Gastrocnemius medialis (tissue), 4 donors: ENCODE results near the gene DEDD2.

ENCODE experiments used
- POLR2A ChIP-seq, 2 donors: fragments of 450-650 bp; IDR thresholded peaks; one replicate each; pipeline ENCODE4 v1.6.1; 2017; ENCODE audit warnings: antibody characterized with exemption in 2 of 2, mild to moderate bottlenecking in 2 of 2, moderate library complexity in 2 of 2
- TF ChIP-seq, protein P1 (sequence below), 5 experiments: fragments of 450-650 bp in 3 of 5; fragments of 200-600 bp in 2 of 5; sonication (generic) in 2 of 5; IDR thresholded peaks in 4 of 5; conservative IDR thresholded peaks in 1 of 5; 1 replicate in 4 of 5; 2 replicates in 1 of 5; pipeline ENCODE4 v1.5.1; 2016 to 2019; ENCODE audit warnings: antibody characterized with exemption in 5 of 5, mild to moderate bottlenecking in 3 of 5, moderate library complexity in 3 of 5

DNA sequence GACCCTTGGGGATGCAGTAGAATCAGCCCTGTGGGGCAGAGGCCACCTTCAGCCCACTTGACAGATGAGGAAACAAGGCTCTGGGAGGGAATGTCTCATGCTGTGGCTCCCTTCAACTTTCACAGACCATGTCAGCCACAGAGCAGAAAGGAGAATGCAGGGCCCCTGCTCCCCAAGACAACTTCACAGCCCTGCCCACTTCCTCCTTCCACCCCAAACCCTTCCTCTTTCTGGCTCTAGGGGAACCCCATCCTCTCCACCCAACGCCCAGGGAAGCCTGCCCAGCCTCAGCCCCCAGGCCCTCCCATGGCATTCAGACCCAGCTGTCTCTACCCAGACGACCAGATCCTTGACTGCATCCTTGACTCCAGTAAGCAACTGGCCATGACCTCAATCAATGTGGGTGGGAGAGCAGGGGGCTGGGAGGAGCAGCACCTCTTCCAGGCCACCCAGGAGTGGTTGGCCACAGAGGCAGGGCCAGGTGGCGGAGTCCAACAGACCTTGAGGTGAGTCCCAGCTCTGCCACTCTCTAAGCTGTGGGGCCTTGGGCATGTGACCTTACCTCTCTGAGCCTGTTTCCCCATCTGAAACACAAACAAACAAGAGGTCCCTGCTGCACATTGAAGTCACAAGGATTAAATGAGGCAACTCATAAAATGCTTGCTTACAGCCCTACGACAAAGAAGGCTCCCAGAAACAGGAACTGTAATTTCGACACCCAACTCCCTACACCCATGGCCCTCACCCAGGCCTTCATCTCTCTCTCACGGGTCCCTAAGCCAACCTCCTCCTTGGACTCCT is 15.8 kb downstream of the DEDD2 start:
- TF ChIP-seq, protein P1, sequence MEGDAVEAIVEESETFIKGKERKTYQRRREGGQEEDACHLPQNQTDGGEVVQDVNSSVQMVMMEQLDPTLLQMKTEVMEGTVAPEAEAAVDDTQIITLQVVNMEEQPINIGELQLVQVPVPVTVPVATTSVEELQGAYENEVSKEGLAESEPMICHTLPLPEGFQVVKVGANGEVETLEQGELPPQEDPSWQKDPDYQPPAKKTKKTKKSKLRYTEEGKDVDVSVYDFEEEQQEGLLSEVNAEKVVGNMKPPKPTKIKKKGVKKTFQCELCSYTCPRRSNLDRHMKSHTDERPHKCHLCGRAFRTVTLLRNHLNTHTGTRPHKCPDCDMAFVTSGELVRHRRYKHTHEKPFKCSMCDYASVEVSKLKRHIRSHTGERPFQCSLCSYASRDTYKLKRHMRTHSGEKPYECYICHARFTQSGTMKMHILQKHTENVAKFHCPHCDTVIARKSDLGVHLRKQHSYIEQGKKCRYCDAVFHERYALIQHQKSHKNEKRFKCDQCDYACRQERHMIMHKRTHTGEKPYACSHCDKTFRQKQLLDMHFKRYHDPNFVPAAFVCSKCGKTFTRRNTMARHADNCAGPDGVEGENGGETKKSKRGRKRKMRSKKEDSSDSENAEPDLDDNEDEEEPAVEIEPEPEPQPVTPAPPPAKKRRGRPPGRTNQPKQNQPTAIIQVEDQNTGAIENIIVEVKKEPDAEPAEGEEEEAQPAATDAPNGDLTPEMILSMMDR (IDR thresholded peaks at IDR 0.05 in 4 of 5, conservative IDR thresholded peaks at IDR 0.05 in 1 of 5): no peak
- no peak for TF ChIP-seq POLR2A (IDR thresholded peaks at IDR 0.05)
